ENCODE measurements around the gene PAK4.

Gene PAK4

DNA sequence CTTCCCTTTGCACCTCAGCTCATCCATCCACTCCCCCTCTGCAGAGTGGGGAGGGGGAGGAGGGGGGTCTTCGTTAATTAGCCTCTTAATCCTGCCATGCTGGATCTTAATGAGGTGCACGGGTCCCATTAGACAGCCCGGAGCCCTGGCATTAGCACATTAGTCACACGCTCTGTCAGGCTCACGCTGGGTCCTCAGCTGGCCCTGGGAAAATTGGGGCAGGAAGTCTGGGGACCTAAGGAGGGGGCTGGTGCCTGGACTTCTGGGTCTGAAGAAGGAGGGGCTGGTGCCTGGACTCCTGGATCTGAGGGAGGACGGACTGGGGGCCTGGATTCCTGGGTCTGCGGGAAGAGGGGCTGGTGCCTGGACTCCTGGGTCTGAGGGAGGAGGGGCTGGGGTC is 70.7 kb downstream of the PAK4 start:
- H3K4me3 ChIP-seq (ENCODE audit: low read depth, low read length), result no peak overlapping the region
- TF ChIP-seq CTCF (IDR thresholded peaks at IDR 0.05; ENCODE audit: borderline replicate concordance, insufficient read depth, low read depth, low read length), result no peak

DNA sequence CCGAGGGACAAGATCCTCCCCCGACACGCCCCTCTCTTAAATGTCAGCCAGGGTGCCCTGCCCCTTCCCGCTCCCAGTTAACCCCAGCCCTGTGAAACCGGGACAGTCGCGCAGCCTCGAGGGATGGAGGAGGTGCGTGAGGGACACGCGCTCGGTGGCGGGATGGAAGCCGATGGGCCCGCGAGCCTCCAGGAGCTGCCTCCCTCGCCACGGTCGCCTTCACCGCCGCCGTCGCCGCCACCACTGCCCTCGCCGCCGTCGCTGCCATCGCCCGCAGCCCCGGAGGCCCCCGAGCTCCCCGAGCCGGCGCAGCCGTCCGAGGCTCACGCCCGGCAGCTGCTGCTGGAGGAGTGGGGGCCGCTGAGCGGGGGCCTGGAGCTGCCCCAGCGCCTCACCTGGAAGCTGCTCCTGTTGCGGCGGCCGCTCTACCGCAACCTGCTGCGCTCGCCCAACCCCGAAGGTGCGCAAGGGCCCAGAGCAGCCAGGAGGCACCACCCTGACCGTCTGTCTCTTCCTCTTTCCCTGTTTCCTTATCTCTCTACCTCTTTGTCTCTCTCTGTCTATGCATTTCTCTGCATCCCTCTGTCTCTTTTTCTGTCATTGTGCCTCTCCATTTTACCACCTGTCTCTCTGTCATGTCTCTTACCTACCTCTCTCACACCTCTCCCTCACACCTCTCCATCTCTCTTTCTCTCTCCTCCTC is 71.4 kb downstream of the PAK4 start, which contains the start of gene NCCRP1:
Gene NCCRP1 (plus strand): TSS at position 105 of the 703 bp plus-strand sequence. CDS start 19 bp downstream, at position 124.
- no peak for TF ChIP-seq CTCF (IDR thresholded peaks at IDR 0.05; ENCODE audit: borderline replicate concordance, insufficient read depth, low read depth, low read length)
- no peak within 1 kb of the TSS for H3K4me3 ChIP-seq (ENCODE audit: low read depth, low read length)

DNA sequence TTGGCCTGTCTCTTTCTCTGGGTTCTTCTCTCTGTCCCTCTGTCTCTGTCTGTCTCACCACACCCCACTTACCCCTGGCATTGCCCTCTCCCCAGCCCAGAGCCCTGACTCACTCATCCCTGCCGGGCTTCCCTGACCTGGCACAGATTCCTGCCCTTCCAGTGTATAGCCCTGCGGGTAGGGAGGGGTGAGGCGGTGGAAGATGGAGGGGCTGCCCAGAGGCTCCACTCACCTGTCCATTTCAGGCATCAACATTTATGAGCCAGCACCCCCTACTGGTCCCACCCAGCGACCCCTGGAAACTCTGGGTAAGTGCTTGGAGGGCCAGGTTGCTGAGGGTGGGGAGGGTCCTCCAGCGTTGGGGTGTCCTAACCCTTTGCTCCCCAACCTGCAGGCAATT is 72.2 kb downstream of the PAK4 start:
- no peak for TF ChIP-seq CTCF (IDR thresholded peaks at IDR 0.05; ENCODE audit: borderline replicate concordance, insufficient read depth, low read depth, low read length)
- no peak overlapping the region for H3K4me3 ChIP-seq (ENCODE audit: low read depth, low read length)

DNA sequence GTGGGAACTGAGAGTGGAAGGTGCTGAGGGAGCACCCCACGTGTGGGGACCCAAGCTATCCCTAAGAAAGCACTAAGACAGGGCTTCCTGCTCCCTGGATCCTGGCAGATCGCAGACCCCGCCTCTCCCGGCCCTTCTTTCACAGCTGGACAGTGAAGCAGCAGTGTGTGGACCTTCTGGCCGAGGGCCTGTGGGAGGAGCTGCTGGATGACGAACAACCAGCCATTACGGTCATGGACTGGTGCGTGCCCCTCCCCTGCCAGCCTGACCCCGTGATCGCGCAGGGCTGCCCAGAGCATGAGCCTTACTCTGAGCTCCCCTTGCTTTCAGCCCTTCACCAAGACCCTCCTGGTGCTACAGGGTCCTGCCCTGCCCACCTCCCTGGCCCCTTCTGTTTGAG is 73.4 kb downstream of the PAK4 start:
- no peak overlapping the region for H3K4me3 ChIP-seq (ENCODE audit: low read depth, low read length)
- no peak for TF ChIP-seq CTCF (IDR thresholded peaks at IDR 0.05; ENCODE audit: borderline replicate concordance, insufficient read depth, low read depth, low read length)

DNA sequence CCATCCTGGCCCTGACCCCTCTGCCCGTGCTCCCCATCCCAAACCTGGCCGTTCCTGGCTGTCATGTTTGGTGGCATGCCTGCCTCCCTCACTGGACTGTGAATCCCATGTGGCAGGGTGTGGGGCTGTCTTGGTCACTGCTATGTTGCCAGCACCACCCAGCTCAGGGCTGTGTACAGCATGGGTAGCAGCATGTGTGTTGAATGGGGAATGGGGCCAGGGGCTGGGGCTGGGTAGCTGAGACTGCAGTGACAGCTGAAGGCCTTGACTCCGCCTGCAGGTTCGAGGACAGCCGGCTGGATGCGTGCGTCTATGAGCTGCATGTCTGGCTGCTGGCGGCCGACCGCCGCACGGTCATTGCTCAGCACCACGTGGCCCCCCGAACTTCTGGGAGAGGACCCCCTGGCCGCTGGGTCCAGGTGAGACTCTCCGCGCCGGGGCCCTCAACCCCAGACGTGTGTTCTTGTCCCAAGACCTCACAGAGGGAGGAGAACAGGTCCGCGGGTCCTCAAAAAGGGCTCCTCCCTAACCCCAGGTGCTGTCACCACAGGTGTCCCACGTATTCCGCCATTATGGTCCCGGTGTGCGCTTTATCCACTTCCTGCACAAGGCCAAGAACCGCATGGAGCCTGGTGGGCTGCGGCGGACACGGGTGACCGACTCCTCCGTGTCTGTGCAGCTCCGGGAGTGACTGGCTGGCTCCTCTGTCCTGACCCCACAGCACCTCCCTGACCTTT is 74.6 kb downstream of the PAK4 start:
- H3K4me3 ChIP-seq (ENCODE audit: low read depth, low read length), result no peak overlapping the region
- TF ChIP-seq CTCF (IDR thresholded peaks at IDR 0.05; ENCODE audit: borderline replicate concordance, insufficient read depth, low read depth, low read length), result no peak

DNA sequence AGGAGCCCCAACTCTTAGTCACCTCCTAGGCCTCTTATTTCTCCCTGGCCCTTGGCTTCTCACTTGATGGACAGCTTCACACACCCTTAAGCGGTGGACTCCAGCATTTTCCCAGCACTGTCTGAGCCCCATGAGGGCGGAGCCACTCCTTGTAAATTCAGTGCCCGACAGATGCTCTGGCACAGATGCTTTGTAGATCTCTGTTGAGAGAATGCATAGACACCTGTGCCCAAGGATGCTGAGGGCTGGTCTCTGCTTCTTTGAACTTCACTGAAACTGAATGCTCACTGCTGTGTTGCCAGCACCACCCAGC is 75.2 kb downstream of the PAK4 start:
- no peak overlapping the region for H3K4me3 ChIP-seq (ENCODE audit: low read depth, low read length)
- TF ChIP-seq CTCF (IDR thresholded peaks at IDR 0.05; ENCODE audit: borderline replicate concordance, insufficient read depth, low read depth, low read length), result no peak

GRCh38 chr19:39202998-39203355 is 77.4 kb downstream of the PAK4 start:
- no peak for TF ChIP-seq CTCF (IDR thresholded peaks at IDR 0.05; ENCODE audit: borderline replicate concordance, insufficient read depth, low read depth, low read length)
- H3K4me3 ChIP-seq (ENCODE audit: low read depth, low read length), result no peak overlapping the region
